Spleen (tissue), 3 donors: Measurements from ENCODE around the gene NCK2.

Experiments
- POLR2A ChIP-seq, 3 donors: fragments of 450-650 bp; IDR thresholded peaks; one replicate each; pipeline ENCODE4 v1.5.1; 2017; ENCODE audit warnings: antibody characterized with exemption in 3 of 3, mild to moderate bottlenecking in 1 of 3
- POLR2AphosphoS5 ChIP-seq, 3 donors: sonication (generic); formaldehyde crosslinking; IDR thresholded peaks; one replicate each; pipeline ENCODE4 v1.5.1; 2017; ENCODE audit warnings: antibody characterized with exemption in 3 of 3

DNA sequence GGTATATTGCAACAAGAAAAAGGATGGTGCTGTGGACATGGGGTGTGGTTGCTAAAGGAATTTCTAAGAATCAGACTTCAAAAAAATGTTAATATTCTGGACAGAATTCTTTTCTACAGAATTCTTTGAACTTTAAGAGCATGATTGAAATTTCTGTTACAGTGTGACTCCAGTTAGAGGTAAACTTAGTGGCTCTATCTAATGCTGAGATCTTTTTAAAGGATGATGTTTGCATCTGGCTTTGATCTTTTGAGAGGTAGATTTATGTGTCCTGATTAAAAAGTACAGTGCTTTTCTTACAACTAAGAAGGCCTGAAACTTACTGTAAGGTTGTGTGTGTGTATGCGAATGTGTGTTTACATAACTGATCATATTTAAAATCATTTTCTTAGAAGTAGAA is 25.4 kb downstream of the NCK2 start:
- TF ChIP-seq POLR2AphosphoS5 (IDR thresholded peaks at IDR 0.05) (no peak), POLR2A (IDR thresholded peaks at IDR 0.05) (no peak)
